Activated naive CD4-positive, alpha-beta T cell treated with anti-CD3 and anti-CD28 coated beads, Interleukin-2, amount 50 U/mL, for 16 hours (primary cell): Measurements from ENCODE around the gene B4GALT5.
A peak's percentile ranks its signal among the peaks of the same experiment; 100 is the strongest.

Experiments
- DNase-seq: peaks from one replicate; pipeline ENCODE4 v3.0.0-alpha.2; 2020

B4GALT5 gene

DNA sequence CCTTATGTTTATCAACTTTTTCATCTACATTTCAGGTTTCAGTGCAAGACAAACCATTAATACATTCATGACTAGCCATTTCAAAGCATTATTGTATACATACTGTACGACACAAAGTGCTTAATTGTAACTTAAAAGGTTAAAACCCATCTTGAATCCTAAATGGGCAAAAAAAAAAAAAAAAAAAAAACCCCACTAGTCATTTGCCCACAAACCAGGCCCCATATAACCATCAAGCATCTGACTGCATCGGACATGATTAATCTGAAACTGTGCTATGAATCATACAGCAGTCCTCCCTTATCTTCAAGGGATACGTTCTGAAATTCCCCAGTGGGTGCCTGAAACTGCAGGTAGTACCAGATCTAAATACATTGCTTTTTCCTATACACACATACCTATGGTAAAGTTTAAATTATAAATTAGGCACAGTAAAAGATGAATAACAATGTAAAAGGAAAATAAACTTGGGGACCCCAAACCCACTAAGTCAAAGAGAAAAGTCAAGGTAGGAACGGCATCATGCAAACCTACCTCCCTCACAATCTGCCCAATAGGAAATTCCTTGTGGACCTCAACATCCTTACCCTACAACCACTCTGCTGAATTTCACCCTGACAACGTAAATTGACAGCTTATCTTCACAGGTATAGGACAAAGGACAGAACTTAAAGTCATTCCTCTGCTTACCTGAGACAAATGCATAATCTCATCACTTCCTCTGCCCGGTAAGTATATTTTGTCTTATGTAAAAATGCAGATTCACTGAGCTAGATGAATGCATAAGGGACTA is 14.3 kb downstream of the B4GALT5 start:
- peak; percentile 31 for DNase-seq

DNA sequence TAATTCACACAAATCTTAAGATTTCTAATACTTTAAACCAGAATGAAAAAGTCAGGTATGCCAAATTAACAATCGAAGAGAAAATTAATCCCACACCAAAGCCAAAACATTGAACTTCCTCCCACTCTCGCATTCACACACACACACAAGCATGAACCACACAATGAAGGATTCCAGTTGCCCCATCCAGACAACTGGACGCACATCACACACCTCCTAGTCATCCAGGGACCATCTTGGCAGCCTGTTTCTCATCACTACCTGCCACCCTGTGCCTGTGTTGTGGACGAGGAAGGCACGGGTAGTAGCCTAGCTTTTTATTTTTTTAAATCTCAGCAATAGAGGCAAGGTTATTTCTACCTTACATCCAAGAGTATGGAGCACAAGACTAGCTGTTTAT is 15.2 kb downstream of the B4GALT5 start:
- DNase-seq = no peak

DNA sequence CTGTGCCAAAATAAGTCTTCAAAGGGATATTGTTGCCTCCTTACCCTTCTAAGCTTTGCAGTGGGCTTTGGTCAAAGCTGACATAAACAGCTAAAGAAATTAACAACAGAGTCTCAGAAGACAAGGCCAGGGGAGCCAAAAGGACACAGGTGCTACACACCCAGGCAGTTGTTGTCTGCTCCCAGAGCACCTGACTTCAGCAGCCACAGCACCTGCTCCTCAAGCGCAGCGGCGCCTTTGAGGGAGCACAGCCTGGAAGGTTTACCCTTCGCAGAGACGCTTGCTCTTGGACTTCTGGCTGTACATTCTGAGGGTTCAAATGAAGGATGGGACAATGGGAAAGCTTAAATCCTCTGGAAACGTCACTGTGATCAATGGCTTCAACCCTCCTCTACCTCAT is 16.6 kb downstream of the B4GALT5 start:
- DNase-seq = no peak

DNA sequence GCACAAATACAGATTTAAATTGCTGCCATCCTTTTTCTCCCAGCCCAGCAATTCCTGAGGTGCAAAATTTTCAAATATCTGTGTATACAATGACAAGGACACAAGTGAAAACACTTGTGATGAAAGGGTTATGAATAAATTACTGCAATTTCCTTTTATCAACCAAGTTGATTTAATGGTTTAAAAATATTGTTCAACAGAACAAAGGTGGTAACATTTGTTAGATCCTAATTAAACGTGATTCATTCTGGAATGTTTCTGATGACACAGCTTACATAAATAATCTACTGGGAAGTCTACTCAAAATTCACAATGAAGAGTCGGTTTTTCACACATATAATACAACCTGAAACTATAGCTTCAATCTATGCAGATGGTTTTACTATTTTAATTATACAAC is 17.1 kb downstream of the B4GALT5 start:
- no peak for DNase-seq

DNA sequence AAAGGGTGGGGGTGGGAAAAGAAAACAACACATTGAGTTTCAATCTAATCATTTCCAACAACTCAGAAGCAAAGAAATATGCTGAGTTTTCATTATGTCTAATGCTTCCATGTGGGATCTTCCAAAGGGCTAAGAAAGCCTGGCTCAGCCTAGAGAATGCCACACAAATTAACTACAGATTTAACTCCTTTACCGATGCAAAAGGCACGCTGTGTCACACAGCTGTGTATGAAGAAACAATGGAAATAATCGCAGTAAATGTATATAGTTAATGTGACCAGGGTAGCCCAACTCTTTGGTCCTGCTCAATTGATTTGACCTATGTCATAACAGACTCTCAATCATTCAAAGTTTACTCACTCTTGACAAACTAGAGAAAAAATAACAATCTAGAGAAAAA is 17.8 kb downstream of the B4GALT5 start:
- no peak for DNase-seq

DNA sequence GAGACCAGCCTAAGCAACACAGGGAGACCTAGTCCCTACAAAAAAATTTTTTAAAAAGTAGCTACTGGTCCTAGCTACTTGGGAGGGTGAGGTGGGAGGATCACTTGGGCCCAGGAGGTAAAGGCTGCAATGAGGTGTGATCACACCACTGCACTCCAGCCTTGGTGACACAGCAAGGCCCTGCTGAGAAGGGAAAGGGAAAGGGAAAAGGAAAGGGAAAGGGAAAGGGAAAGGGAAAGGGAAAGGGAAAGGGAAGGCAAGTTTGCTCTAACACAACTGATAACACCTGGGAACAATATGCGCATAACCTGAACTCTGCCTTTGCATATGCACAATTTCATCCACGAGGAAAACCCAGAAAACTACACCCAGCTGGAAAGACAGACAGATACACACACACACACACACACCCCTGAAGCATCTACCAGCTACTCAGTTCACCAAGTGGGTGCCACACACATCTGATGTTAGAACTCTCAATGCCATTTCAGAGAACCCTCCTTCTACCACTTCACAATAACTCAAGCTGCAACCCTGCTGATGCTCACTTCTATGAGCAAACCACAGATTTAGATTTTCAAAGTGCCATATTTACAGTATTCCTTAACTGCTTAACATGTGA is 19.1 kb downstream of the B4GALT5 start:
- DNase-seq = no peak

DNA sequence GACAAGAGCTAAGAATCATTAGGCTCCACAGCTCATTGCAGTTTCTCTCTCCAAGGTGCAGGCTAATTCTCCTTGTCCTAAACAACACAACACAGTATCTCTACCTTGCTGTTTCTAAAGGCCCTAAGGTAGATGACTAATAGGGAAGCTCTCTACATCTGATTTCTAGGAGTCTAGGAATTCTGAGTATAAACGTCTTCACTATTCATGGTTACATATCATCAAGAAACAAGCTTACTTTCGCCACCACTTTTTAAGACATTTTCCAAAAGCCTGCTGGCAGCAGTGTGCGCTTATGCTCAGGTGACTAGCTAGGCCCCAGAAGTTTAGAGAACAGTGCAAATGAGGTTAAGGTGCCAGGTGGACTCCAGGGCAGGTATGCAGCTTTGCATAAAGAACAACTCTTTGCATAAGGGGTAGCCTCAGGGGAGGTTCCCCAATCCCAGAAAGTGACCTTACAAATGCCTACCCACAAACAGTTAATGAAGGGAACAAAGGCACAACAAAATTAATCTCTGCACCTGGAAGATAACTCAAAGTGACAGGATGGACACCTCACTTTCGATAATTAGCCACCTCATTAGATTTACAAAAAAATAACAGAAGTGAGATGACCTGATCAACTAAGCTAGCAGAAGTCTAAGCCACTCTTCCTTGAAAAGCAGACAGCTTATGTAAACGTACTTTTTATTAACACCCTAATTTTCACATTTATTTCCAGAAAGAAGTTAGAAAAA is 20.1 kb downstream of the B4GALT5 start:
- no peak for DNase-seq

DNA sequence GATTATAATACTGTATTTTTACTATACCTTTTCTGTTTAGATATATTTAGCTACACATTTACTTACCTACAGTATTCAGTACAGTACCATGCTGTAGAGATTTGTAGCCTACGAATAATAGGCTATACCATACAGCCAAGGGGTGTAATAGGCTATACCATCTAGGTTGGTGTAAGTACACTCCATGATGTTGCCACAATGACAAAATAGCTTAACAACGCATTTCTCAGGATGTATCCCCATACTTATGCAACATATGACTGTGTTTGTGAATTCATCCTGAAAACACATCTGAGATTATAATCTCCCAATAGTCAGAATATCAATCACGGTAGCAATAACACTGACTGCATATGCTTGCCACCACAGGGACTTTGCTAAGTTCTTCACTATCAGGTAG is 20.7 kb downstream of the B4GALT5 start:
- no peak for DNase-seq

DNA sequence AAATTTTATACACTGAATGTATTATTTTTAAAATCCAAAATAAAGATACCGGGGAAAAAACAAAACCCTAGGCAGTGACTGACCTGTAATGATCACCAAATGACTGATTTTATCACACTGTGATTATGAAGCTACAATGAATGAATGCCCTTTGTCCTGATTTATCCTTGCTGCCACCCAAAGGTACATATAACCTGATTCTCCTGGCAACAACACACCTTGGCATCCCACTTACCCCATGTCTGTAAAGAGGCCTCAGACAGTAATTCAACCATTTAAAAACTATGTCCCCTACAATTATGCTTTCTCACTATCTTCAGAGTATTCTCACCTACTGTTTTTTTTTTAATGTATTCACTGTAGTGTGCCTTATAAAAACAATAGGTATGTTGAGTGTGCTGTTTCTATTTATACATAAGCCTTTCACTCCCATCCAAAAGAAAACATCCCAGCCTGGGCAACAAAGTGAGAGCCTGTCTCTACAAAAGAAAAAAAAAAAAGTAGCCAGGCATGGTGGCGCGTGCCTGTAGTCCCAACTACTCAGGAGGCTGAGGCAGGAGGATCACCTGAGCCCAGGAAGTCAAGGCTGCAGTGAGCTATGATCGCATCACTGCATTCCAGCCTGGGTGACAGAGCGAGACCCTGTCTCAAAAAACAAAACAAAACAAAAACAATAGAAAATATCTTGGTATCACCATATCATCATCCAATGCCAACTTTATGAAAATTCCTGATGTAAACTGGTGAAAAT is 21.7 kb downstream of the B4GALT5 start:
- DNase-seq = no peak

DNA sequence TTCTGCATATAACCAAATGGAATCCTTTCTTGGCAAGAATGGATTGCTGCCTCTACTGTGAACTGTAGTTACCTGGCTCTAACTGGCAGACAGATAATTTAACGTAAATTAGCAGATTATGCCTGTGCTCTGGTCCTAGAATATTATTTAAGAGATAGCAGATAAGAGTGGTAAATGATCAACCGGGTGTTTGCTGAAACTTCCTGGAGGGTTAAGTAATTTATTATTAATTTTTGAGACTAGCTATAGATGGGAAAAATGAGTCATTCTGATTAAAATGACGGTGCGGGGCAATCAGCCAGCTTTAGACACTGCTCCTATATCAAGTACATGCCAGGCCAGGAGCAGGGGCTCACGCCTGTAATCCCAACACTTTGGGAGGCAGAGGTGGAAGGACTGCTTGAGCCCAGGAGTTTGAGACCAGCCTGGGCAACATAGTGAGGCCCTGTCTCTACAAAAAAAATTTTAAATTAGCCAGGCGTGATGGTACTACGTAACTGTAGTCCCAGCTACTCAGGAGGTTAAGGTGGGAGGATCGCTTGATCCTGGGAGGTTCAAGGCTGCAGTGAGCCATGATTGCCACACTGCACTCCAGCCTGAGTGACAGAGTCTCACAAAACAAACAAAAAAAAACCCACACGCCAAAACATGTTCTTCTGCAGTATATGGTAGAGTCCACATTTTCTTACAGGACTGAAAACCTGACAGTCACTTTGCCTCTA is 22.6 kb downstream of the B4GALT5 start:
- DNase-seq = no peak

DNA sequence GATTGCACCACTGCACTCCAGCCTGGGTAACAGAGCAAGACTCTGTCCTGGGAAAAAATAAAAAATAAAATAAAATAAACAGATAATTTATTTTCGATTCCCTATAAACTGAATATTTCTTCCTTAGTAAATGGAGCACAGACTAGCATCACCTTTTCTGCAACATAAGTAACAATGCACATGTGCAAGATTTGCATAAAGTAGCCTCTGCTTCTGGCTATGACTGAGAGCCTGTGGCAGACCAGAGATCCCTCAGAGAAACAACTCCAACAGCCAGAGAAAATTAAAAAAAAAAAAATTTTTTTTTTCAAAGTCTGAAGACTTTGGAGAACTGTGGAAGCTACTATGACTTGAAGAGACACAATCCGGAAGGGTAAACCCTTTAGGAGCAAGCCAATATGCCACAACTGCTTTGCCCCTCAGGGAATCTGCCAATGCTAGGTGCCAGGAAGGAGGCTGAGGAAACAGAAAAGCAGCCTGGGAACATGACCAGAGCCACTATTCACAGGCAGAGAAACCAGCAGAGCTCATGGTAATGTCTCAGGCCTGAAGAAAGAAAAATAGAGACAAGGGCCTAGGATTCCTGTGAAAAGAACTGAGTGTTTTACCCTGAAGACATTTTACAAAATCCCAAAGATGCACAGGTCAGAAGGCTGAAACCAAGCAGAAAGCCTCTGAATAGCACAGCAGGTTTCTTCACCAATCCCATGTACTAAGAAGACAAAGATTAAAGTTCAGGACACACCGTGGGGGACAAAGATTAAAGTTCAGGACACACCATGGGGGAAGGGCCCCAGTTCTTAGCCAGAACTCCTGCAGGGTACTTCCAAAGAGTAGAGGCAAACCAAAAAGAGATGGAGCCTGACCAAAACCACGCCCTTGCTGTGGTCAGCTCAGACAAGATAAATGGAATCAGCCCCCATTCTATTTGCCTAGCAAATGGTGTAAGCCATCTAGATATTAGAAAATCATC is 25.8 kb downstream of the B4GALT5 start:
- DNase-seq = no peak

DNA sequence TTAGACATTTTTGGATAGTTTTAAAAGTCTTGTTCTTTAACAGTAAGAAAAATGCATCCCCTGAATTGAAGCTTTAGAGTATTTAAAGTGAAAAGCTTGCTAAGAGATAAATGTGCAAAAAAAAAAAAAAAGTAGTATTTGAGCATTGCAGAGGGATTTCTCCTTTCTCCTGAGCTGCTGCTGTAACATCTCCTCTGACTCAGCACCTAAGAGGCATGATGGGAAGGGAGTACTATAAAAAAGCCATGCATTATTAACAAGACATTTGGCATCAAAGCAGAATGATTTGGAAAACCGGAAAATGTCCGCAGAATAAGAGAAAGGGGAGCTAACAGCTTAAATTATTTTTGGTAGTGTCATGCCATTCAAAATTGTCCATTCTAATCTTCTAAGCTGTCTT is 27.9 kb downstream of the B4GALT5 start:
- no peak for DNase-seq

DNA sequence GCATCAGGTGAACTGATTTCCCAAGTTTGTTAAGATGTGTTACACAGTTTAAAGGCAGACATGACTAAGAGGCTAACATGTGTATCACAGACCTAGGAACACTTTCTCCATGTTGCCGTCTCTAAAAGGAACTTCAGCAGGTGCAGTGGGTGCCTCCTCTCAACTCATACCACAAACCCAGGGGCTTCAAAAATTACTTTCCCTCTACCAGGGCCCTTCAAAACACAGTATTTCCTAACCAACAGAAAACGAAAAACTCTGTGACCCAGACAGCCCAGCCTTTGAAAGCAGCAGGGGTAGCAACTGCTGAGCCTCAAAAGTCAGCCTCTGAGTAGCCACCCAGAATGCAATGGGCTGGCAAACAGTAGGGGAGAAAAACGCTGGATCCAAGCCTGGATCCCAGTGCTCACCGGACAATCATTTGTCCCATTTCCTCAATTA is 28.5 kb downstream of the B4GALT5 start:
- DNase-seq = no peak

DNA sequence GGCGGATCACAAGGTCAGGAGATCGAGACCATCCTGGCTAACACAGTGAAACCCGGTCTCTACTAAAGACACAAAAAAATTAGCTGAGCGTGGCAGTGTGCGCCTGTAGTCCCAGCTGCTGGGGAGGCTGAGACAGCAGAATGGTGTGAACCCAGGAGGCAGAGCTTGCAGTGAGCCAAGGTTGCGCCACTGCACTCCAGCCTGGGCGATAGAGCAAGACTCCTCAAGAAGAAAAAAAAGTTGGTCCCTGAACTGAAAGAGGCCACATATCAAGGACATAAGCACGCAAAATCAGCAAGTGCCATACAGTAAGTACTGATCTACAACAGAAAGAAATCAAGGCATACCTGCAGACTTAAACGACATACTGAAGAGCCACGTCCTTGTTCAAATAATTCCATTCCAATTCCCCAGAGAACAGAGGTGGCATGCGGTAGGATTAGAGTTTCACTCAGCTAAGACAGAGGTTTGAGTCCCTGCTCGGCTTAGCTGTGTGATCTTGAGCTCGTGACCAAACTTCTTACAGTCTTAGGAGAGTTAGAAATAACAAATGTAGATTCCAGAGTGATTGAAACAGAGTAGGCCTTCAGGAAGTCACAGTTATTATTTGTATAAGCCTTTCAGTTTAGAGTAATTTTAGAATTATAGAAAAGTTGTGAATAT is 29.2 kb downstream of the B4GALT5 start:
- no peak for DNase-seq

DNA sequence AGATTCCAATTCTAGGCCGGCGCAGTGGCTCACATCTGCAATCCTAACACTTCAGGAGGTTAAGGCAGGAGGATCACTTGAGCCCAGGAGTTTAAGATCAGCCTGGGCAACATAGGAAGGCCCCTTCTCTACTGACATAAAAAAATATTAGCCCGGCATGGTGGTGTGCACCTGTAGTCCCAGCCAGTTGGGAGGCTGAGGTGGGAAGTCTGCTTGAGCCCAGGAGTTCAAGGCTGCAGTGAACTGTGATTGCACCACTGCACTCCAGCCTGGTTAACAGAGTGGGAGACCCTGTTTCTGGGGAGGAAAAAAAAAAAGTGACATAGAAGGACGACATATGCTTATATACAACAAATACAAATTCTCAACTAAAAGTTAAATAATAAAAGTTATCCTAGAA is 30.9 kb downstream of the B4GALT5 start:
- DNase-seq = no peak

DNA sequence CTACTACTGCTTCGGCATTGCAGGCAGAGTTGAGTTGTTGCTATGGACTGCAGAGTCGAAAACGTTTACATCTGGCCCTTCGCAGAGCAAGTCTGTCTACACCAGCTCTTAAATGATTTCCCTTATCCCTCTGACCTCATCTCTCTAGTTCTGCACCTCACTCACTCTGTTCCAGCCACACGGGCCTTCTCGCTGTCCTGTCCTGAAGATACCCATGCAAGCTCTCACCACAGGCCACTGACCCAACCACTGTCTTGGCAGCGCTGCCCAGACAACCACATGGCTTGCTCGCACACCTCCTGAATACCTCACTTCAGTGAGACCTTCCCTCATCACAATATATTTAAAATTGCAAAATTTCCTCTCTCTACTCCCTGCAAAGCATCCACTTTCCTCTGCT is 31.4 kb downstream of the B4GALT5 start:
- no peak for DNase-seq

DNA sequence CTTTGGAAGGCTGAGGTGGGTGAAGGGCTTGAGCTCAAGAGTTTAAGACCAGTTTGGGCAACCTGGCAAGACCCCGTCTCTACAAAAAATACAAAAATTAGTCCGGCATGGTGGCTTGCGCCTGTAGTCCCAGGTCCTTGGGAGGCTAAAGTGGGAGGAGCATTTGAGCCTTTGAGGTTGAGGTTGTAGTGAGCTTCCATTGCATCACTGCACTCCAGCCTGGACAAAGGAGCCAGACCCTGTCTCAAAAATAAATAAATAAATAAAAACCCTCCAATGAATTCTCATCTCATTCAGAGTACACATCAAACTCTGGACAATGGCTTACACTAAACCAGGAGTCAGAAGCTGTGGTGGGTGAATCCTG is 31.8 kb downstream of the B4GALT5 start:
- no peak for DNase-seq

DNA sequence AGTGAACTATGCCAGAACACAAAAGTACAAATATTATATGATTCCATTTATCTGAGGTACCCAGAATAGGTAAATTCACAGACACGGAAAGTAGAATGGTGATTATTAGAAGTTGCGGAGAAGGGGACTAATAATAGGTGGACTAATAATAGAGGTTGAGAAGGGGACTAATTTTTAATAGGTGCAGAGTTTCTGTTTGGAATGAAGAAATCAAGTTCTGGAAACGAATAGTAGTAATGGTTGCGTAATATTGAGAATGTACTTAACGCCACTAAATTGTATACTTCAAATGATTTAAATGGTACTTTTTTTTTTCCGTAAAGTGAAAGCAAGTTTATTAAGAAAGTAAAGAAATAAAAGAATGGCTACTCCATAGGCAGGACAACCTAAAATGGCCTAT is 33.2 kb downstream of the B4GALT5 start:
- DNase-seq = no peak

DNA sequence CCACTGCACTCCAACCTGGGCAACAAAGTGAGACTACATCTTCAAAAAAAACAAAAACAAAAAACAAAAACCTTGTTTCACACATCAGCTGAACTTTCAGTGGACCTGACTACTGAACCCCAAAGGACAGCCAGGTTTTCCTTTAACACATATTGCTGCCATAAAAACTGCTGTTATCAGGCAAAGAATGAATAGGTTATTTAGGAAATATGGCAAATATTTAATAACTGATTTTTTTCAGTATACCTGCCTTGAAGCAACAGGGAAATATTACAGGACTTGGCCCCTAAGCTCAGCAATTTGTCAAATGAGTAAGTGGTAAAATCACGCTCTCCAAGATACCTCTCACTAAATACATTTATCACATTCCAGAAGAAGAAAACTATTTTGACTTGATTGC is 34.0 kb downstream of the B4GALT5 start:
- no peak for DNase-seq

DNA sequence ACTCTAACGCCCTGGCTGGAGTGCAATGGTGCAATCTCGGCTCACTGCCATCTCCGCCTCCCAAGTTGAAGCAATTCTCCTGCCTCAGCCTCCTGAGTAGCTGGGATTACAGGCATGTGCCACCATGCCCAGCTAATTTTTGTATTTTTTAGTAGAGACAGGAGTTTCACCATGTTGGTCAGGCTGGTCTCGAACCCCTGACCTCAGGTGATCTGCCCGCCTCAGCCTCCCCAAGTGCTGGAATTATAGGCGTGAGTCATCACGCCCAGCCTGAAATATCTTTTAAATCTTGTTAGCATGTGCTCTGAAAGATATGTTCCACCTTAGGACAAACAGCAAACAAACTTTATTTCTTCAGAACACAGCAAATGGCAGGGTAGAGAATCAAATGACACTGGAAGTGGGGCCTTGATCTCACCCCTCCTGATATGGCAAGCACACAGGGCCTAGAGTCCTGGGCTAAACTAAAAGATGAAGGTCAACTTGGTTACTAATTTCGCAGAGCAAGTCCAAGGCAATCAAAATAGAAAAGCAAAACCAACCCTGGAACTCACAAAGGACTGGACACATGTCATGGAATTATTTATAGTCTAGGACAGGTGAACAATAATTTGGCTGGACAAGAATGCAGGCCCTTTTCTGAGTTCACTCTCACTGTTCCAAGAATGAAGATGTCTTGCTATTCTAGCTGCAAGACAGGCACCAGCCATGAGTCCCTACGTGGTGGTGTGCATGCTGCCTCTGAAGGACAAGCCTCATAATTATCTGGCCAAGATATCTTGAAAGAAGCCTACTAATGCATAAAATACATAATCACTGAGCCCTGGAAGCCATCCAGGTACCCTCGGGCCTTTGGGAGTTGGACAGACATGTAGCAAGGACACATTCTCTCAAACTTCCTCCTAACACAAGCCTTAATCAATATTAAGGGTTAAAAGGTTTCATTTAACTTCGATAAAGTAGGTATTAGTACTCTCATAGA is 35.6 kb downstream of the B4GALT5 start:
- no peak for DNase-seq
